Upper lobe of left lung (tissue), 4 donors: ENCODE measurements around the gene MAP2K5.

Experiments
- EP300 ChIP-seq, 4 donors: sonication (generic); formaldehyde crosslinking; IDR thresholded peaks; one replicate each; pipeline ENCODE4 v1.5.1; 2017; ENCODE audit warnings: antibody characterized with exemption in 4 of 4, control low read depth in 2 of 4
- POLR2A ChIP-seq, 4 donors: fragments of 450-650 bp; IDR thresholded peaks; one replicate each; pipeline ENCODE4 v1.5.1; 2016 to 2017; ENCODE audit warnings: antibody characterized with exemption in 4 of 4, mild to moderate bottlenecking in 2 of 4
- TF ChIP-seq, protein P1 (sequence below), 6 experiments: fragments of 450-650 bp in 4 of 6; fragments of 200-600 bp in 2 of 6; sonication (generic) in 2 of 6; IDR thresholded peaks; one replicate each; pipeline ENCODE4 v1.5.1; 2016 to 2019; ENCODE audit warnings: antibody characterized with exemption in 6 of 6

DNA sequence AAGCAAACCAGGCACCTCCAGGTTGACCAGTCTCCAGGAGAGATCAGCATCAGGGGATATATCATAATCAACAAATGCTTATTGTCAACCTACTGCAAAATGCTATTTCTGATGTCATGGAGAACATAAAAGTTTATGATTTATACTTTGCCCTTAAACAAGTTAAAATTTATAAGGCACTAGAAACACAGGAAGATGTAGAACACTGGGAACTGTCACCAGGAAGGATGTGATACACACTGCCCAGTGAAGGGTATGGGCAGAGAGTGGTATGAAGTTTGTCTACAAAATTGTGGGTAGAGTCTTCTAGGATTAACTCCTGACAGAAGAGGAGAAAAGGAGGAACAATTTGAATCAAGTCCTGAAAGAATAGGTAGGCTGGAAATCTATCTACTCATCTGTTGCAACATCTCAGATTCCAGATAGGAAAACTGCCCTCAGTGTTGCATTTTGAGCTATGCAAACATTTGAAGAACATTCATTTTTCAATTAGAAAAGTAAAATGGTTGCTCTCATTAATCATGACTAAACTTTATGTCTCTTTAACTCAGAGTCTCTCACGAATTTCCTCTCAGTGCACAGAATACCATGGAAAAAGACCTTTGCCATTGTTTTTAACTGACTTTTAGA lies 176.9 kb downstream of the MAP2K5 start:
- TF ChIP-seq, protein P1, sequence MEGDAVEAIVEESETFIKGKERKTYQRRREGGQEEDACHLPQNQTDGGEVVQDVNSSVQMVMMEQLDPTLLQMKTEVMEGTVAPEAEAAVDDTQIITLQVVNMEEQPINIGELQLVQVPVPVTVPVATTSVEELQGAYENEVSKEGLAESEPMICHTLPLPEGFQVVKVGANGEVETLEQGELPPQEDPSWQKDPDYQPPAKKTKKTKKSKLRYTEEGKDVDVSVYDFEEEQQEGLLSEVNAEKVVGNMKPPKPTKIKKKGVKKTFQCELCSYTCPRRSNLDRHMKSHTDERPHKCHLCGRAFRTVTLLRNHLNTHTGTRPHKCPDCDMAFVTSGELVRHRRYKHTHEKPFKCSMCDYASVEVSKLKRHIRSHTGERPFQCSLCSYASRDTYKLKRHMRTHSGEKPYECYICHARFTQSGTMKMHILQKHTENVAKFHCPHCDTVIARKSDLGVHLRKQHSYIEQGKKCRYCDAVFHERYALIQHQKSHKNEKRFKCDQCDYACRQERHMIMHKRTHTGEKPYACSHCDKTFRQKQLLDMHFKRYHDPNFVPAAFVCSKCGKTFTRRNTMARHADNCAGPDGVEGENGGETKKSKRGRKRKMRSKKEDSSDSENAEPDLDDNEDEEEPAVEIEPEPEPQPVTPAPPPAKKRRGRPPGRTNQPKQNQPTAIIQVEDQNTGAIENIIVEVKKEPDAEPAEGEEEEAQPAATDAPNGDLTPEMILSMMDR (IDR thresholded peaks at IDR 0.05) = no peak
- TF ChIP-seq EP300 (IDR thresholded peaks at IDR 0.05) (no peak), POLR2A (IDR thresholded peaks at IDR 0.05) (no peak)
